Measurements from ENCODE around the gene SLC45A1.

The SLC45A1 gene

DNA sequence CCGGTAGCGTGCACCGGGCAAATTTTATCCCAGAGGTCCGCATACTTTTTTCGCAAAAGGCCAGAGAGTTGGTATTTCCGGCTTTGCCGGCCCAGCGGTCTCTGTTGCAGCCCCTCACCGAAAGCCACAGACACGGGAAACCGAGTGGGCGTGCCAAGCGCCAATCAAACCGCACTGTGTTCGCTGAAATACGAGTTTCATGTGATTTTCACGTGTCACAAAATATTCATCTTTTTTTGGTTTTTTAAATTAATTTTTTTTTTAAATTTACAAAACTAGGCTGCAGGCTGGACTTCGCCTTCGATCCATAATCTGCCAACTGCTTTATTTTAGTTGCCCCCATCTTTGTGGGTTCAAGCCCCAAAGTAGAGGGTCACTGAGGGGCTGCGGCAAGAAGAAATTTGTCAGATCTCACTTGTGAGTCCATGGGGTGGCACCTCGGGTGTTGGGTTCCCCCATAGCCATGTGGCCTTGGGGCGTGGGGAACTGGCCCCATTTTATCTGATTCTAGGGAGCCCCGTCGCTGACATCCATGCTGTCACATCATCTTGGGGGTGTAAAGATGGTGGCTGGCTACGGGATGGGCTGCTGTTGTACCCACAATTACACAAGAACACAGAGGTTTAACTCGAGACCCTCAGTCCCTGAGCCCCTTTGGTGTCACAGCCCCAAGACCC lies 20.8 kb downstream of the SLC45A1 start:
- DNase-seq = no peak

DNA sequence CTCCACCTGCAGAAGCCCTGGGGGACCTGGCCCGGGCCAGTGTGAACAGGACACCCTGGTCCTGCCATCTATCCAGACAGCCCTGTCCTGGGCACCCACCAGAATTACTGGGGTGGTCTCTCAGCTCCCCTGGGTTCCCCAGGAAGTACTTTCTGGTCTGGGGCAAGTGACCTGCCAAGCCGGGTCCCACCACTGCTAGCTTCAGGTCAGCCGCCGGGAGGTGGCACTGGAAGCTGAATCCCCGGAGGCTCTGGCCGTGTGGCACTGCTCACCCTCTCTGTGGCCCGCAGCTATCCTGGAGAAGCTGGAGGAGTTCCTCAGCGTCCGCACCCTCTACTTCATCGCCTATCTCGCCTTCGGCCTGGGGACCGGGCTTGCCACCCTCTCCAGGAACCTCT lies 21.3 kb downstream of the SLC45A1 start:
- no peak for DNase-seq

DNA sequence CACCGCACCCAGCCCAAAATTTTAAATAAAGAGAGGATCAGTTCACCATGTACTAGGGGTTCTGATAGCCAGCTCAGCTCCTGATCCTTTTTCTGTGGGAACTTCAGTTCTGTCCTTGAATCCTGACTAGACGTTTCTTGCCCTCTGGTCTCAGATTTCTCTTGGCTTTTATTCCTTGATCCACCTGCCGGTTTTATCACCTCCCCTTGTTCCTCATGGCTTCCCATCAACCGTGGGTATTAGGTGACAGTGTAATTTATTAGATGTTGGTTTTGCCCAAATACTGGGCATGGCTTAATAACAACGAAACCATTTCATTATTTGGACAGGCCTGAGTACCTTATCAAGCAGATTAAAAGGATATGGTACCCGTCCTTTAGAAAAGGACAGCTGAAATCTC lies 22.5 kb downstream of the SLC45A1 start:
- DNase-seq = peak; percentile 22

DNA sequence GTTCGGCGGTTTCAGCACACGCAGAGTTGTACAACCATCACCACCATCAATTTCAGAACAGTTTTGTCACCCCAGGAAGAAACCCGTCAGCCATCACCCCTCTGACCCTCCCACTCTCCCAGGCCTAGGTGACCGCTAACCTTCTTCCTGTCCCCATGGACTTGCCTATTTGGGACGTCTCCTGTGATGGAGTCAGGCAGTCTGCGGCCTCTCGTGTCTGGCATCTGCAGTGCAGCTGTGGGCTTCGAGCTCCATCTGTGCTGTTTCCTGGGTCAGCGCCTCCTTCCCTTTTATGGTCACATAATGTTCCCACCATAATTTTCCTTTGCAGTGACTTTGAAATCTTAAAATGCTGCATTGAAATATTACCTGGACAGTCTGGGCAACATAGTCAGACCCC lies 24.4 kb downstream of the SLC45A1 start:
- DNase-seq = no peak

DNA sequence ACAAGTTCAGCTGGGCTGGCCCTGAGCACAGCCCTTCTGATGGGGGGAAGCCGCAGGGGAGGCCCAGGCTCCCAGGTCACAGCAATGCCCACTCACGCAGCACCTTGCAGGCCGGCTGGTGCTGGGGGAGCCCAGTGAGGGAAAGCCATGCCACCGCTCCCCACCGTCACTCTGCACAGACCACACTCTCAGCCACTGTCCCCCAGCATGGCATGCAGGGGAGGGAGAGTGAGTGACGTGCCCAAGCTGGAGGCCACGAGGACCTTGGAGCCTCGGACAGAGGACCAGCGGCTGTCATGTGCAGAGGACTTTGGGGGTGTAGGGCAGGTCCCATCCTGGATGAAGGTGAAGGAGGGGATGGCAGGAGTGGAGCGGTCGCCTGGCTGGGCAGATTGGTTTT lies 25.1 kb downstream of the SLC45A1 start:
- no peak for DNase-seq

DNA sequence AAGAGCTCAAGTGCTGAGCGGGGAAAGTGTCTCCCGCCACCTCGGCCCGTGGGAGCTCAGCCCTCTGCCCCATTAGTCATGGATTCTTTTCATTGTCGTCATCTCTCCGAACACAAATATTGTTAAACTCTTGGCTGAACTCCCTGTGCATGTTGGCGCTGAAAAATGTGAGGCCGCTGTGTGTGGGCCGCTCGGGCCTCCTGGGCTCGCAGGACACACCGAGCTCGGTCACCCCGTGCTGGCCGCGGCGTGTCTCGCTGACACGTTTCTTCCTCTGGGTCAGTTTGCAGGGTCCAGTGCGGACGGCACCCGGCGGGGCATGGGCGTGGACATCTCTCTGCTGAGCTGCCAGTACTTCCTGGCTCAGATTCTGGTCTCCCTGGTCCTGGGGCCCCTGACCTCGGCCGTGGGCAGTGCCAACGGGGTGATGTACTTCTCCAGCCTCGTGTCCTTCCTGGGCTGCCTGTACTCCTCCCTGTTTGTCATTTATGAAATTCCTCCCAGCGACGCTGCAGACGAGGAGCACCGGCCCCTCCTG lies 25.6 kb downstream of the SLC45A1 start:
- DNase-seq = no peak

DNA sequence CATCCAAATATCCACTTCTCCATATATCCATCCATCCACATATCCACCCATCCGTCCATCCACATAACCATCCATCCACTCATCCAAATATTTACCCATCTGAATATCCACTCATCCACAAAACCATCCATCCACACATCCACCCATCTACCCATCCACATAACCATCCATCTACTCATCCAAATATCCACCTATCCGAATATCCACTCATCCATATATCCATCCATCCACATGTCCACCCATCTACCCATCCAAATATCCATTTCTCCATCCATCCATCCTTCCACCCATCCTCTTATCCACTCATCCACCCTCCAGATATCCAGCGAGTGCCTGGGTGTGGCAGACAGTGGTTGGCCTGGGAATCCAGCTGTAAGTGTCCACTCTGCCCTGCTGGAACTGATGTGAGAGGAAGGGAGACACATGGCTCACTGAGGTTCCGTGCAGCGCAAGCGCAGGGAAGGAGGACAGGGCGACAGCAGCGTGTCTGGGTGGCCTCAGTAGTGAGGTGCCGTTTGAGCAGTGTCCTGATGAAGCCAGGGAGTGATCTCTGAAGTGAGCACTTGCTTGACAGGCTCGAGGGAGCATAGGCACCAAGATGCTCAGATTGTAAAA lies 27.1 kb downstream of the SLC45A1 start:
- DNase-seq = no peak

DNA sequence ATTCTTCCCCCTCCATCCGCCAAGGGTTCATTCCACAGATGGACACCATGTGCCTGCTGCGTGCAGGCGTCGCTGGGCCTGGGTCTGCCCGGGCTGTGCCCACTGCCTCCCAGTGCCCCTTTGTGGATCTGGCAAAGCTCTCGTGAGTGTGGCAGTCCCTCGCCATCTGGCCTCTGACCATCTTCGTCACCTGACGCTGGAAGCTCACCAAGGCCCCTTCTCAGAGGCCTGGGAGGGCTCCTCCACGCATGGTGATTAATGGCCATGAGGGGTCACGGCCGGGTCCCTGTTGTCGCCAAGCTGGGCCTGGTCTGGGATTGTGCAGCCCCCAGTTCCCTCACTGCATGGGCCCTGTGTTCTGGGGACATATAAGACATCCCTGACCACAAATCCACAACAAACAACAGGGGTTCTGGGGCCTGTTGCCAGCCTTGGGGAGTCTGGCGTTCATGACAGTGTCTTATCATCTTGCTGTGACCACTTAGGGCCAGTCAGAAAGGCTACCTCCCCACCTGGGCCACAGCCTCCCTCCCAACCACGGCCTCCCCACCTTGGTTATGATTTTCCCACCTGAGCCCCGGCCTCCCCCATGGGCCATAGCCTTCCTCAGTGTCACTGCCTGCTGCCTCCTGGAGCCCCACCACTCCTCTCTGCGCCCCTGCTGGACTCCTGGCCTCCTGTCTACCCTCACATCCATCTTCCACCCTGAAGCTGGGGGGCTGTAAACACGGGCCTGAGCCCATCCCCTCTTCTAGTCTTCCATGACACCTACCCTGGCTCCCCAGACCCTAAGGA lies 27.9 kb downstream of the SLC45A1 start:
- no peak for DNase-seq

DNA sequence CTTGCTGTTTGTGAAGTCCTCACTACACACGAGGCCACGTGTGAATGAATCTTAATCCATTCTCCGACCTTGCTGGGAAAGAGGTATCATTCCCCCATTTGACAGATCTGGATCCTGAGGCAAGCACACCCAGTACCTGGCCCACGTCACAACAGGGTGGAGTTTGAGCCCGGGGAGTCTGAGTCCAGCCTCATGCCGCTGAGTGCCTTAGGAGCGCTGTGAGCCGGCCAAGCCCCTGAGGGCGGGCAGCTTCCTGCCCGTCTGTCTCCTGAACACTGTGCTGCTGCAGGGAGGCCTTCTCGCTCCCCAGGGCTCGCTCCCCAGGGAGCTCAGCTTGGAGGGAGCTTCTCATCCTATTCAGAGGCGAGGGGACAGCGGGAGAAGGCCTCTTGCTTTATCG lies 29.7 kb downstream of the SLC45A1 start:
- peak; percentile 10 for DNase-seq

DNA sequence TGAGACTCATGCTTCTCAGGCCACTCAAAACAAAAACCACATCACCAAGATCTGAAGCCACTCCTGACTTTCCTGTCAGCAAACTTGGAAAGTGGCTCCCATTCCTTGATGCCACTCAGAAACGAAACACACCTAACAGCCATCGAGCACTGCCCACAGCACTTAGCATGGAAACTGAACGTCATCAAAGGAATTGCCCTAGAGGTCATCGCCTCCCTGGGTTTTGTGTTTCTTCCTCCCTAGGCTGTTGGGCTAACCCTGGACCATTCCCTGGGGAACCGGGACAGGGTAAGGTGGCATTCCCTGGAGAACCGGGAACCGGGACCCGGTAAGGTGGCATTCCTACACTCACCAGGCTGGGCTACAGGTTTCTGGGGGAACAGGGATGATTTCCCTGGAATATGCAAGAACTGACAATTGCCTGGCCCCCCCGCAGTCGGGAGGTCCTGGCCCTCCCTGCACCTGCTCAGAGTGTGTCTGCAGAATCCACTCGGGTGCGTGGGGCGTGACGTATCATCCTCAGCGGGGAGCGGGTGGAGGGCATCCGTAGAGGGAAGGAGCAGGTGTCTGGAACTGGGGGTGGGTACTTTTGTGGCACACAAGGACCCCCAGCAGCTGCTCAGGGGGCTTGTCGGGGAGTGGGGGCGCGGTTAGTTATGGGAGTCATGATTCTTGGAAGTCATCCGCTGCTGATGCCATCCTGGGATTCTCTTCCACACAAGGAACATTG lies 30.3 kb downstream of the SLC45A1 start:
- DNase-seq = no peak

DNA sequence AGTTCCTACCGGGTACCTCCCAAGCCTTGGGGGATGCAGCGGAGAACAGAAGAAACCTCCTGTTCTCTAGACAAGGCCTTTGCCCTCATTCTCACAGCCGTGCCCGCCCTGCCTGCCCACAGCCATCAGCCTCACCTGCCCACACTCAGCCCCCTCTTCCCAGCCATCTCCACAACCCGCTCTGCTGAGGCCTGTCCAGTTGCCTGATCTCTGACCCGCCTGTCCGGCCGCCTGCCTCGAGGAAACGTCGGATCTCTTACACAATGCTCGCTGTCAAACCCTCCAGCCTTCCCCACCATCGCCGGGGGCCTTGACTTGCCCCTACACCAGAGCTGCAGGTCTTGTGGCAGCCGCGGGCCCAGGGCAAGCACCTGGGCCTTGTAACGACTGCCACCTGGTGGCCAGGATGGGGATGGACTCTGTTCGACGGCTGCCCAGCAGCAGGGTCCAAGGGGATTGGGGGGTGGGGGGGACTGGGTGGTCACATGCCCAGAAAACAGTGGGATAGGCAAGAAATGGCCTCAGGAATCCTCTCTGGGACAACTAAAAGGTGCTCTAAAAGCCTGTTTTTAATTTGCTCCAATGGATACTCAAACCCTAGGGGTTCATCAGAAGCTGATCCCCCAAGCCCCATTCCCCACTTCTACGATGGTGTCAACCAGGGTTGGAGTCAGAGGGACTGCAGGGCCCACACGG lies 31.0 kb downstream of the SLC45A1 start:
- DNase-seq = peak; percentile 30

DNA sequence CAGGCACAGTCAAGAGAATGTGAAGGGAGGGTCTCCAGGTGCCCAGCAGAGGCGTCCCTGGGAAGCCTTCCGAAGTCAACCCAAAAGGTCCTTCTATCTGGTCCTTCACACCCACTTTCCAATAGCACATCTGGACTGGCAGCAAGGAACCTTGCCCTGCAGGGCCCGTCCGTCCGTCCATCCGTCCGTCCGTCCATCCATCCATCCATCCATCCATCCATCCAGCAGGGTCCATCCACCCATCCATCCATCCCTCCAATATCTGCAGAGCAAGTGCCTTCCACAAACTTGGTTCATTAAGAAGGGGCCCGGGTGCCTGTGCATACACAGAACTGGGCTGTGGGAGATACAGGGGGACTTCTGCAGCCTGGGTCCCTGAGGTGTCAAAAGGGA lies 31.6 kb downstream of the SLC45A1 start:
- DNase-seq = no peak

DNA sequence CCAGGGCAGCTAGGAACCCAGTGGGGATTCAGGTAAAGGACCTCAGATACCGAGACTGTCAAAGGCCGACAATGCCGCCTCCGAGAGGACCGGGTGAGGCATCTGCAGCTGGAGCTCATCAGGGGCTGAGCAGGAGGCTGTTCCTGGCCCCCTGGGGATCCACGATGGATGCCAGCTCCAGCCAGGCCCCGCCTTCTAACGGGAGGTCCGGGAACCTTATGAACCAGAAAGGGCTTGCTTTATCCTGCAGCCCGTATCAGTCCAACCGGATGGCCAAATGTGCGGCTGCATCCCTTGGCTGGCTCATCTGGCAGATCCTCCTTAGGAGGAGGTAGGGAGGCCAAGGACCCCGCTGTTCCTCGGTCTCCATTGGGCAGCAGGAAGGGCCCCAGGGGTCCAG lies 32.0 kb downstream of the SLC45A1 start:
- DNase-seq = no peak

DNA sequence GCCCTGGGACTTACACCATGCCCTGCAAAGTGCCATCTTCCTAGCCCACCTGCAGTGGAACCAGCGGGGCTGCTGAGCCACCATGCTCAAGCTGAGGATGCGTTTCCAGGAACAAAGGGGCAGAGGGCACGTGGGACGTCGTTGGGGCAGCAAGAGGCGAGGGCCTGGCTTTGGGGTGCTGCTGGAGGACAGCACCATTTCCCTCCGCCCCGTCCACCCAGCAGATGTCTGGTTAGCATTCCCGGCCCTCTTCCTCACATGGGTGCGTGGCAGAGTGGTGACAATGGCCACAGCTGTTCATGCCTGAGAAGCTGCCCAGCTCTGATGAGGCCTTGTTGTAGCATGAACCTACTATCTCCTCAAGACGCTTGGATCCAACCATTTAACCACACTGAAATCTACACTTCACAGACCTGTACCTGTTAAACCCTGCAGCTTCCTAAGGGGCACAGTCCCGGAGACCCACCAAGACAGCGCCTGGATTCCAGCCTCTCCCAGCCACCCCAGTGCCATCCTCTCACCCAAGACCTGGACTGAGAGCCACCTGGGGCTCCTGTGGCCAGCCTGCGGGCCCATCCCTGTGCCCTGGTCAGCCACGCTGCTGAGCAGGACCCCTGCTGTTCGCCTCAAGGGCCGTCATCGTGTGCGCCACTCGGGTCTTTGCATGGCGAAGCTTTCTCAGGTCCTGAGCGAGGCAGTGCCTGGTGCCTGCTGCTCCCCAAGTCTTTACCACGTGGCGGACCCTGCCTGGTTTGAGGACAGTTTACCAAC lies 33.2 kb downstream of the SLC45A1 start:
- DNase-seq = no peak

DNA sequence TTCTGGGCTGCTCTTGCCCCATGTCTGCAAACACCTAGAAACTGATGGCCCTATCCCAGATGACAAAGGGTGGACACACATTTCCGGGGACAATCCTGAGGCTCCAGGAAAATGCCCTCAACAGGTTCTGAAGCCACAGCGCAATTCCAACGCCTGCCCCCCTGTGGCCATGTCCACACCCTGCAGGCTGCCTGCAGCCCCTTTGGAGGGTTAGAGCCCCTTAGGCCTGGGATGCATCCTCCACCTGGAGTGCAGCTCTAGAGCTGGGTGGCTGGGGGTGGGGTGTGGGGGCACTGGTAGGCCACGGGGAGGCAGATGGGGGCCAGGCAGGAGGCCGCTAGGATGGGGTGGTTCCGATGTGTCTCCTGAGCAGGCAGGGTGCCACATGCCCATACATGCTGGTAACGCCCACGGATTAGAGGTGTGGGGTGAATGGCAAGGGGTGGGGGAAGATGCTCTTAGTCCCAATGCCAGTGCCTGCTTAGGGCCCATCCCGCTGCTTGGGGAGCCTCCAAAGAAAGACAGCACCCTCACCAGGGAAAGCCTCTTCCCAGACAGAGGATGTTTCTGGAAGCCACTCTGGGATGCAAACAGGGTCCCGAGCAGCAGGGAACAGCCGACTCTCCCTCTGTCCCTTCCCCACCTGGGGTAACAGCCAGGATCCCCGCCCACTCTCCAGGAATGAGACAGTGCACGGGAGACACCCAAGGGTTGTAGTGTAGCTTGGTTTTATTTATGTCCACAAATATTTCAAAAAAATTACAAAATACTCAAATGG lies 34.0 kb downstream of the SLC45A1 start:
- DNase-seq = no peak

DNA sequence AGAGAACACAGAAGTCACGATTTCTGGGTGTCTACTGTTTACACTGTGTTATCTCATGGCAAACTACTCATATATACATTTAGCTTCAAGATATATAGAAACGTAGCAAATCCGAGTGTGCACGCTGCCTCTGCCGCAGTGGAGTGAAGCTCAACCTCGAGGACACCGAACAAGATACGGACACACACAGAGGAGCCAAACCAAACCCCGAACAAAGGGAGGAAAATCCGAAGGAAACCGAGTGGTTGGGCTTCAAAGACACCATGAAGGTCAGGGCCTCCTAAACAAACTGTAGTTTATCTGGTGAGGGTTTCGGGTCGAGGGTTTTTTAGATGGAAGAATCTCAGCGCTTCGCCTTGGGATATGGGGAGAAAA lies 34.5 kb downstream of the SLC45A1 start:
- DNase-seq = no peak

DNA sequence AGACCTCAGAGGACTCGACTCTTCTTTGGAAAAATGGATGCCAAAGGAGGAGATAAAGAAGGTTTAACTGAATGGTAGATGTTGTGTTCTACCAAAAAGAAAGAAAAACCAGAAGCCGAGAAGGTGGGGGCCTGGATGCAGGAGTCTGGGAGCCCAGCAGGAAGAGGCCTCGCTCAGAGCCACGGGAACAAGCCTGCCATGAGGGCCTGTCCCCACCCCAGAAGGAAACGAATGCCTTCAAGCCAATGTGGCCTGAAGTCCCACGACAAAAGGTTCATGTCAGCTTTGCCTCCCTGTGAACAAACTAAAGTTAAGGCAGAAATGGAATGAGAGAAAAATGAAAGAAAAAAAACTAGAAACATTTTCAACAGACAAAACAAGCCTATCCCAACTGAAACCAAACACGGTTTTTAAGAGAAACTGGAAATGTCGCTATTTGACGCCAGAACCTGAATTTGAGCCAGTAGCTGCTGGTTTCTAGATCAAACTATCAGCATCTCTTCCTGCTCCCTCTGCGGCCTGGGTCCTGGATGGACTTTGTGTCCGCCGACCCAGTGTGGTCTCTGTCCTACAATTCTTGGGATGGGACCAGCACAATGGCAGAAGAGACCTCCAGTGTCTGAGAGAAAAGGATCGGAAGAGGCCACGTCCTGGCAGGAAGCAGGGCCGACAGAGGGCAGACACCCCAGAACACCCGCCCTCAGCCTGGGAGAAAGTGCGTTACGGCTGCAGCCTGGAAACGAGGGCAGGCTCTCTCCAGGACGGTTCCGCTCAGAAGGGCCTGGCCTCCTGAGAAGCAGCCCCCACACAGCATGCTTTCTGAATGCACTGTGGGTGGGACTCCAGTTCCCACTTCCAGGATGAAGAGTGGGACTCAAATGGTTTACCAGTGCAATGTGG lies 35.2 kb downstream of the SLC45A1 start:
- DNase-seq = no peak

DNA sequence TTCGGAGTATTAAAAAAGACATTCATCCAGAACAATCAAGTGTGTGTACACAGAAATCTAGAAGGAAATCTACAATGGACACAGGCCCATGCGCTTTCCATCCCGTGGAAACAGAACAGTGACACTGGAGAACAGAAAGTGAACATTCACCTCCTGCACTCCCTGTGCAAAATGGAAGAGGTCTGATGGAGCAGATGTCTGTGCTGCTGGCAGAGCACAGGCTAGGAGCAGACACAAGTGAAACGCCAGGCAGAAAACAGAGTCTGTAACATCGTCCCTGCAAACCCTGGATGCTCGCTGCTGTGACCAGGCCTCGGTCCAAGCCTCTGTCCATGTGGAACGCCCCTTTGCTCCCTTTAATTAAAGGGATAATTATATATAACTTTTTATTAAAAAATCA lies 36.1 kb downstream of the SLC45A1 start:
- DNase-seq = no peak

DNA sequence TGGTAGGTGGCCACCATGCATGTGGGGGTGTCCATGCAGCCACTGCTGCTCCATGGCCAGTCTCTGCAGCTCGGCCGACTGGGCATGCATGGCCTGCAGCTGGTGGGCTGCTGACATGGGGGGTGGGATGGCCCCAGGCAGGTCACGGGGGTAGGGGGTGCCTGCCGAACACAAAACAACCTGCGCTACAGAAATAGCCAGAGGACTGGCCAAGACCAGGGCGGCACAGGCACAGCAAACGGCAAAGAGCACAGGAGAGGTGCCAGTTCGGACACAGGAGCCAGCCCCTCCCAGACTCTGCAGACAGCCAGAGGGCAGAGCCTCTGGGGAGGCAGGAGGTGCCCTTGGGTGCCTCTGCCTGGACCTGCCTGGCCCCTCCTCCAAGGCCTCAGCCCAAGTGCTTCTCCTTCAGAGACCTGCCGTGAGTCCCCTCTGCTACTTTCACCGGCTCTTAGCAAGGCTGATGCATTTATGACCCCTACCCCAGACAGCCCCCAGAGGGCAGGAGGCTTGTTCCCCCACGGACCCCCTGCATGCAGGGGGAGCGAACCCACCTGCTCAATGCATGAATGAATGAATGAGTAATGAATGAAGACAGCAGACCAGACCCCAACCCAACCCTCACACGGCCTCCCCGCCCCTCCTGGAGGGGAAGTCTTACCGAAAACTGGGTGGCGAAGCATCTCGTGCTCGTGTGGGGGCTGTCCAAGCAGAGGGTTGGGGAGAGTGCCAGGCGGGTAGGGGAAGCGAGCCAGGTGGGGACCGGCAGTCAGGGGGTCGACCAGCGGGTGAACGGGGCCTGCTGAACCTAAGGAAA lies 37.7 kb downstream of the SLC45A1 start:
- no peak for DNase-seq
